Stromal cell of bone marrow (primary cell): ENCODE measurements around the gene ALKBH4.
"Not testable (repeated sequence)": the region's sequence is repeated elsewhere in the genome, so short reads cannot be mapped to it uniquely, and the experiment has no call there.

ENCODE experiments used
- DNase-seq: peaks from one replicate; pipeline ENCODE4 v3.0.0-alpha.2; 2012; ENCODE audit warnings: low read depth

ALKBH4 gene

DNA sequence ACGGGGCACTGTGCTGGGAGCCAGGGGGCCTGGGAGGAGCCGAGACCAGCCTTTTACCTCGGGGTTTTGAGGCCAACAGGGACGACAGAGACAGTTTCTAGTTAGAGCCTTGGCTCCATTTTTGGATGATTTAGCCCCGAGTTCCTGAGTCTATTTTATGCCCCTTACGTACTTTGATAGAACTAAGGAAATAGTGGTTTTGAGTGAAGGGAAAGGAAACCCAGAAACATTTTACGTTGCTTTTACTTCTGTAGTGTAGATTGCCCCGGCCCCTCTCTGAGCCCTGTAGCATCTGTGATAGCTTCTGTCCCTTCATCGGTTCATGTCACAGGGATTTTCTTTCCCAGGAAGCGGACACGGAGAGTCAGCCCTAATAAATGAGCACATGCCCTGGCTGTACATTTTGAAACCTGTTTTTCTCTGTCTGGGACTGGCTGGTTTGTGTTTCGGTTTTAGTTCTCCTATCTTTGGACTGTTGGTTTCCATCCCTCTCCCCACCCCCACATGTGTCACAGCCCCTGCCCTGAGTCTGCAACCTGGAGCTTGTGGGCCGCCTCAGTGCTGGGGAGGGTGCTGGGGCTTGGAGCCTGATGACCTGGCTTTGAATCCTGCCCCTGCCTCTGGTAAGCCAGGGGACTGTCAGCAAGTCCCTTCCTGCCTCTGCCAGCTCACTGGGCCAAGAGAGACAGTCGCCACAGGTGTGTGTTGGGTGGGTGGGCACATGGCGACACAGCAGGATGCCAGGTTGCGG, 38.2 kb downstream of the ALKBH4 start:
- no peak for DNase-seq

- no peak for DNase-seq
Measured at GRCh38 chr7:102425639-102426267, 38.9 kb downstream of the ALKBH4 start.

- no peak for DNase-seq
Measured at GRCh38 chr7:102424787-102425218, 39.9 kb downstream of the ALKBH4 start.

GRCh38 chr7:102424129-102424551, 40.5 kb downstream of the ALKBH4 start:
- no peak for DNase-seq

- DNase-seq = no peak
Measured at GRCh38 chr7:102421706-102422240, 42.9 kb downstream of the ALKBH4 start.

GRCh38 chr7:102418592-102418991, 46.1 kb downstream of the ALKBH4 start:
- no peak for DNase-seq

DNA sequence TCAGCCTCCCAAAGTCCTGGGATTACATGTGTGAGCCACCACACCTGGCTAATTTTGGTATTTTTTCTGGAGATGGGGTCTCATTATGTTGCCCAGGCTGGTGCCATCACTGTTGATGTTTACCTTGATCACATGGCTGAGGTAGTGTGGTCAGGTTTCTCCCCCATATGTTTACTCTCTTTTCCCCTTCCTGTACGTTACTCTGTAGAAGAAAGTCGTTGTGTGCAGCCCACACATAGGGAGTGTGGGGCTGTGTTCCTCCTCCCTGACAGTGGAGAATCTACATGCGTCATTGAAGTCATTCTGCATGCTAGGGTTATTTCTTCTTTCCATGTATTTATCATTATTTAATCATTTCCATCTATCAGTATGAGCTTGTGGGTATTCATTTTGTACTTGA, 47.6 kb downstream of the ALKBH4 start:
- no peak for DNase-seq

DNA sequence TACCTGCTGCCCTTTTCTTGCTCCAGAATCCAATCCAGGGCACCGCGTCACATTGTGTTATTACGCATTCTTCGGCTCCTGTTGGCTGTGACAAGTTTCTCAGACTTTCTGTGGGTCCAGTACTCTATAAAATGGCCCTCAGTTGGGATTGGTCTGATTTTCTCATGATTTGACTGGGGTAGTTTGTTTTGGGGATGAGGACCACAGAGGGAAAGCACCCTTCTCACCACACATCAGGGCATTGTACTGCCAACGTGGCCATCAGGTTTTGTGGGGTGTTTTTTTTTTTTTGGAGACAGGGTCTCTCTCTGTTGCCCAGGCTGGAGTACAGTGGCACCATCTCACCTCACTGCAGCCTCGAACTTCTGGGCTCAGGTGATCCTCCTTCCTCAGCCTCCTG, 48.3 kb downstream of the ALKBH4 start:
- DNase-seq = no peak

GRCh38 chr7:102415685-102416225, 48.9 kb downstream of the ALKBH4 start:
- no peak for DNase-seq

DNA sequence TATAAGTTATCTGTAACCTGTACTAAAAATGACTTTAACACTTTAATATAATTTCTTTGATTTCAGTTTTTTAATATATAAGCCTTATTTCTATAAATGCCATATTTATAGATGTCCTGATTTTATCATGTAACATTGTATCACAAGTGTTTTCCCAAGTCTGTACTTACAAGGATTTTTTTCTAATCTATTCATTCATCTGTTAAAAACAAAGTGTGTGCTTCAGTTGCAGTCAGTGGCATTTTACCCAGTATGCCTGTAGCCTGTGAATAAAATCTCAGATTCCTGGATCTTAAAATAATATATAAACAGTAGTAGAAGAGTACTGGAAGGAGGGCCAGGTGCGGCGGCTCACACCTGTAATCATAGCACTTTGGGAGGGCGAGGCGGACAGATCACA, 51.1 kb downstream of the ALKBH4 start:
- no peak for DNase-seq

DNA sequence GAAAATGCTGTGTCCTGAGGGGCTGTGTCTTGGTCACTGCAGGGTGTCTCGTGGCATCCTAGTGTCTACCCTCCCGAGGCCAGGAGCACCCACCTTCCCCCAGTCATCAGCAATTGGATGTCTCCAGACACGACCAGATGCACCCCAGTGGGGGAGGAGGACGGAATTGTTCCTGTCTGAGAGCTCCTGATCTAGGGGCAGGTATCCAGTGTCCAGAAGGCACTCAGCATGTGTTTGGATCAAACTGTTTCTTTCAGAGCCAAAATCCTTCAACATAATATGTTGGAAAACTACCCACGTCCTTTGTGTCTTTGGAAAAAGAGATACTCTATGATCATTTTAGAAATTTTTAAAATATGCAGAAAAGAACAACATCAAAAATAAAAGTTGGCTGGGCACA, 51.6 kb downstream of the ALKBH4 start:
- DNase-seq = no peak

GRCh38 chr7:102412548-102412947, 52.1 kb downstream of the ALKBH4 start:
- DNase-seq = no peak

GRCh38 chr7:102410918-102411317, 53.7 kb downstream of the ALKBH4 start:
- no peak for DNase-seq

- DNase-seq = no peak
Measured at GRCh38 chr7:102410123-102410522, 54.5 kb downstream of the ALKBH4 start.

DNA sequence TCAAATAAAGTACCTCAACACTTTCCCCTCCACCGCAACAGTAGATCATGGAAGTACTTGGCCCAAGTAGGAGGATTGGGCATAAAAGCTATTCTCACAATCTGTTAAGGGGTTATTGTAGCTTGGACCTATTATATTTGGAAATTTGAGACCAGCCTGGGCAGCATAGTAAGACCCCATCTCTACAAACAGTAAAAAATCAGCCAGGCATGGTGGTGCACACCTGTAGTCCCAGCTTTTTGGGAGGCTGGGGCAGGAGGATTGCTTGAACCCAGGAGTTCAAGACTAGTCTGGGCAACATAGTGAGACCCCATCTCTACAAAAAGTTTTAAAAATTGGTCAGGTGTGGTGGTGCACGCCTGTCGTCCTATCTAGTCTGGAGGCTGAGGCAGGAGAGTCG, 55.3 kb downstream of the ALKBH4 start:
- DNase-seq = no peak

GRCh38 chr7:102408530-102408929, 56.1 kb downstream of the ALKBH4 start:
- DNase-seq = not testable (repeated sequence)

DNA sequence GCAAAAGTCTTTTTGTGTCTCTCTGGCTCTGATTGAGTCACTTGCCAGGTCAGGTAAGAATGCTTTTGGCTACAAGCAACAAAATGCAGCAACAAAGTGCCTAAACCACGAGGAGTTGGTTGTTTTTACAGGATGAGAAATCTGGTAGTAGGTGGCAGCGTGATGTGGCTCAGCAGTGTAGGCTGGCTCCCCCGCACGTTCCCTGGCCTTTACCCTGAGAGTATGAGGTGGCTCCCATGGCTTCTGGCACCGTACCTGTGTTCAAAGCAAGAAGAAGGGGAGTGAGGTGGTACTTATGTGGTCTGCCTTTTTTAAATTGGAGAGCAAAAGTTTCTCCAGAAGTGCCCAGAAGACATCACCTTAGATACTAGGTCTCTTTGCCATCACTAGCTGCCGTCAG, 56.8 kb downstream of the ALKBH4 start:
- no peak for DNase-seq
